H1 (cell line): Measurements from ENCODE around the gene CACNA1G. TPM values are rescaled to one million over a fixed set of nuclear protein-coding genes. Genes with fewer than 3 reads are reported as not detected.

Experiments
- ATF2 ChIP-seq: IDR thresholded peaks from 2 replicates; pipeline ENCODE4 v1.6.1; 2012; ENCODE audit warnings: low read length, inconsistent platforms
- BRCA1 ChIP-seq: IDR thresholded peaks from 2 replicates; pipeline ENCODE4 v1.6.1; 2012; ENCODE audit warnings: low read depth, low read length, improper control_type of control experiment
- NANOG ChIP-seq: IDR thresholded peaks from 2 replicates; pipeline ENCODE4 v1.6.1; 2011; ENCODE audit warnings: low read length, low read depth, mild to moderate bottlenecking, inconsistent platforms; ENCODE audit not compliant: insufficient read depth, poor library complexity, severe bottlenecking
- NRF1 ChIP-seq: IDR thresholded peaks from 2 replicates; pipeline ENCODE4 v1.6.1; 2011; ENCODE audit warnings: mild to moderate bottlenecking, low read depth, low read length, improper control_type of control experiment
- POU5F1 ChIP-seq: IDR thresholded peaks from 2 replicates; pipeline ENCODE4 v1.6.1; 2011; ENCODE audit warnings: low read depth, mild to moderate bottlenecking, low read length, moderate library complexity
- RBBP5 ChIP-seq: IDR thresholded peaks from 2 replicates; pipeline ENCODE4 v1.7.1; 2012; ENCODE audit warnings: low read depth, mild to moderate bottlenecking, inconsistent platforms, low read length, moderate library complexity, borderline replicate concordance
- RXRA ChIP-seq: IDR thresholded peaks from 2 replicates; pipeline ENCODE4 v1.6.1; 2011; ENCODE audit warnings: low read depth, mild to moderate bottlenecking, low read length, moderate library complexity; ENCODE audit not compliant: insufficient read depth
- TAF1 ChIP-seq: IDR thresholded peaks from 2 replicates; pipeline ENCODE4 v1.6.1; 2011; ENCODE audit warnings: mild to moderate bottlenecking, low read depth, low read length
- polyA plus RNA-seq, 7 experiments: library from polyadenylated mRNA; depleted of rRNA in 3 of 7; stranded (reverse) in 5 of 7; unstranded in 2 of 7; fragments of >200 nt in 5 of 7; fragments of 200-250 nt in 2 of 7; gene quantifications; 1 replicate in 5 of 7; 2 replicates in 1 of 7; 4 replicates in 1 of 7; pipeline versions ENCODE4 v1.2.1 to v1.2.3, GENCODE V29; 2011 to 2013; ENCODE audit warnings: missing spikeins in 2 of 7, mixed read lengths in 2 of 7
- total RNA-seq: library from RNA; stranded (reverse); fragmentation: NEBNext Ultra II Directional; extraction: Animal tissue kit (Norgen Biotek cat#: 25700); gene quantifications from 2 replicates; pipeline ENCODE4 v1.2.1, GENCODE V29; 2021
- TF ChIP-seq, protein P1 (sequence below): fragments of 300-600 bp; sonication (generic); IDR thresholded peaks from 2 replicates; pipeline ENCODE4 v1.7.1; 2012; ENCODE audit warnings: low read length, moderate library complexity, mild to moderate bottlenecking, inconsistent platforms; ENCODE audit not compliant: insufficient replicate concordance

The CACNA1G gene
- total and polyA plus RNA-seq, 2 of the 8 experiments (the other 6 are each of a cell fraction or from before 2014, with no cell fraction given): 2.9 to 4.9 TPM

- TF ChIP-seq ATF2 (no peak), RXRA (no peak), NANOG (no peak), BRCA1 (no peak), TAF1 (no peak), NRF1 (no peak), POU5F1 (no peak), RBBP5 (peak; percentile 45; the same call in 1 of the 2 replicates)
- TF ChIP-seq, protein P1, sequence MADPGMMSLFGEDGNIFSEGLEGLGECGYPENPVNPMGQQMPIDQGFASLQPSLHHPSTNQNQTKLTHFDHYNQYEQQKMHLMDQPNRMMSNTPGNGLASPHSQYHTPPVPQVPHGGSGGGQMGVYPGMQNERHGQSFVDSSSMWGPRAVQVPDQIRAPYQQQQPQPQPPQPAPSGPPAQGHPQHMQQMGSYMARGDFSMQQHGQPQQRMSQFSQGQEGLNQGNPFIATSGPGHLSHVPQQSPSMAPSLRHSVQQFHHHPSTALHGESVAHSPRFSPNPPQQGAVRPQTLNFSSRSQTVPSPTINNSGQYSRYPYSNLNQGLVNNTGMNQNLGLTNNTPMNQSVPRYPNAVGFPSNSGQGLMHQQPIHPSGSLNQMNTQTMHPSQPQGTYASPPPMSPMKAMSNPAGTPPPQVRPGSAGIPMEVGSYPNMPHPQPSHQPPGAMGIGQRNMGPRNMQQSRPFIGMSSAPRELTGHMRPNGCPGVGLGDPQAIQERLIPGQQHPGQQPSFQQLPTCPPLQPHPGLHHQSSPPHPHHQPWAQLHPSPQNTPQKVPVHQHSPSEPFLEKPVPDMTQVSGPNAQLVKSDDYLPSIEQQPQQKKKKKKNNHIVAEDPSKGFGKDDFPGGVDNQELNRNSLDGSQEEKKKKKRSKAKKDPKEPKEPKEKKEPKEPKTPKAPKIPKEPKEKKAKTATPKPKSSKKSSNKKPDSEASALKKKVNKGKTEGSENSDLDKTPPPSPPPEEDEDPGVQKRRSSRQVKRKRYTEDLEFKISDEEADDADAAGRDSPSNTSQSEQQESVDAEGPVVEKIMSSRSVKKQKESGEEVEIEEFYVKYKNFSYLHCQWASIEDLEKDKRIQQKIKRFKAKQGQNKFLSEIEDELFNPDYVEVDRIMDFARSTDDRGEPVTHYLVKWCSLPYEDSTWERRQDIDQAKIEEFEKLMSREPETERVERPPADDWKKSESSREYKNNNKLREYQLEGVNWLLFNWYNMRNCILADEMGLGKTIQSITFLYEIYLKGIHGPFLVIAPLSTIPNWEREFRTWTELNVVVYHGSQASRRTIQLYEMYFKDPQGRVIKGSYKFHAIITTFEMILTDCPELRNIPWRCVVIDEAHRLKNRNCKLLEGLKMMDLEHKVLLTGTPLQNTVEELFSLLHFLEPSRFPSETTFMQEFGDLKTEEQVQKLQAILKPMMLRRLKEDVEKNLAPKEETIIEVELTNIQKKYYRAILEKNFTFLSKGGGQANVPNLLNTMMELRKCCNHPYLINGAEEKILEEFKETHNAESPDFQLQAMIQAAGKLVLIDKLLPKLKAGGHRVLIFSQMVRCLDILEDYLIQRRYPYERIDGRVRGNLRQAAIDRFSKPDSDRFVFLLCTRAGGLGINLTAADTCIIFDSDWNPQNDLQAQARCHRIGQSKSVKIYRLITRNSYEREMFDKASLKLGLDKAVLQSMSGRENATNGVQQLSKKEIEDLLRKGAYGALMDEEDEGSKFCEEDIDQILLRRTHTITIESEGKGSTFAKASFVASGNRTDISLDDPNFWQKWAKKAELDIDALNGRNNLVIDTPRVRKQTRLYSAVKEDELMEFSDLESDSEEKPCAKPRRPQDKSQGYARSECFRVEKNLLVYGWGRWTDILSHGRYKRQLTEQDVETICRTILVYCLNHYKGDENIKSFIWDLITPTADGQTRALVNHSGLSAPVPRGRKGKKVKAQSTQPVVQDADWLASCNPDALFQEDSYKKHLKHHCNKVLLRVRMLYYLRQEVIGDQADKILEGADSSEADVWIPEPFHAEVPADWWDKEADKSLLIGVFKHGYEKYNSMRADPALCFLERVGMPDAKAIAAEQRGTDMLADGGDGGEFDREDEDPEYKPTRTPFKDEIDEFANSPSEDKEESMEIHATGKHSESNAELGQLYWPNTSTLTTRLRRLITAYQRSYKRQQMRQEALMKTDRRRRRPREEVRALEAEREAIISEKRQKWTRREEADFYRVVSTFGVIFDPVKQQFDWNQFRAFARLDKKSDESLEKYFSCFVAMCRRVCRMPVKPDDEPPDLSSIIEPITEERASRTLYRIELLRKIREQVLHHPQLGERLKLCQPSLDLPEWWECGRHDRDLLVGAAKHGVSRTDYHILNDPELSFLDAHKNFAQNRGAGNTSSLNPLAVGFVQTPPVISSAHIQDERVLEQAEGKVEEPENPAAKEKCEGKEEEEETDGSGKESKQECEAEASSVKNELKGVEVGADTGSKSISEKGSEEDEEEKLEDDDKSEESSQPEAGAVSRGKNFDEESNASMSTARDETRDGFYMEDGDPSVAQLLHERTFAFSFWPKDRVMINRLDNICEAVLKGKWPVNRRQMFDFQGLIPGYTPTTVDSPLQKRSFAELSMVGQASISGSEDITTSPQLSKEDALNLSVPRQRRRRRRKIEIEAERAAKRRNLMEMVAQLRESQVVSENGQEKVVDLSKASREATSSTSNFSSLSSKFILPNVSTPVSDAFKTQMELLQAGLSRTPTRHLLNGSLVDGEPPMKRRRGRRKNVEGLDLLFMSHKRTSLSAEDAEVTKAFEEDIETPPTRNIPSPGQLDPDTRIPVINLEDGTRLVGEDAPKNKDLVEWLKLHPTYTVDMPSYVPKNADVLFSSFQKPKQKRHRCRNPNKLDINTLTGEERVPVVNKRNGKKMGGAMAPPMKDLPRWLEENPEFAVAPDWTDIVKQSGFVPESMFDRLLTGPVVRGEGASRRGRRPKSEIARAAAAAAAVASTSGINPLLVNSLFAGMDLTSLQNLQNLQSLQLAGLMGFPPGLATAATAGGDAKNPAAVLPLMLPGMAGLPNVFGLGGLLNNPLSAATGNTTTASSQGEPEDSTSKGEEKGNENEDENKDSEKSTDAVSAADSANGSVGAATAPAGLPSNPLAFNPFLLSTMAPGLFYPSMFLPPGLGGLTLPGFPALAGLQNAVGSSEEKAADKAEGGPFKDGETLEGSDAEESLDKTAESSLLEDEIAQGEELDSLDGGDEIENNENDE: no peak
These were observed 1.4 kb upstream of the CACNA1G start (continued) for GRCh38 chr17:50558941-50559614.
